Parathyroid adenoma (tissue), 2 donors: ENCODE data around the gene SPHK2.

Experiments
- H2AFZ ChIP-seq: fragments of 300-600 bp; sonication (generic); one replicate; pipeline ENCODE4 v1.7.0; 2017; ENCODE audit warnings: antibody characterized with exemption, mild to moderate bottlenecking
- H3K27ac ChIP-seq: fragments of 300-600 bp; sonication (generic); one replicate; pipeline ENCODE4 v1.7.0; 2017
- H3K27me3 ChIP-seq: fragments of 300-600 bp; sonication (generic); one replicate; pipeline ENCODE4 v1.7.0; 2017; ENCODE audit warnings: low read length; ENCODE audit not compliant: control insufficient read depth, insufficient read depth
- H3K36me3 ChIP-seq: fragments of 300-600 bp; sonication (generic); one replicate; pipeline ENCODE4 v1.7.0; 2017; ENCODE audit warnings: low read length; ENCODE audit not compliant: control insufficient read depth, insufficient read depth
- H3K4me1 ChIP-seq: fragments of 300-600 bp; sonication (generic); one replicate; pipeline ENCODE4 v1.7.0; 2017; ENCODE audit warnings: control low read depth
- H3K4me2 ChIP-seq: fragments of 300-600 bp; sonication (generic); one replicate; pipeline ENCODE4 v1.7.0; 2017; ENCODE audit warnings: low read length
- H3K4me3 ChIP-seq: fragments of 300-600 bp; sonication (generic); one replicate; pipeline ENCODE4 v1.7.0; 2017; ENCODE audit warnings: low read depth, low read length
- H3K79me2 ChIP-seq: fragments of 300-600 bp; sonication (generic); one replicate; pipeline ENCODE4 v1.7.0; 2017; ENCODE audit warnings: control low read depth
- H3K9ac ChIP-seq: fragments of 300-600 bp; sonication (generic); one replicate; pipeline ENCODE4 v1.7.0; 2017; ENCODE audit warnings: mild to moderate bottlenecking
- H3K9me3 ChIP-seq: fragments of 300-600 bp; sonication (generic); one replicate; pipeline ENCODE4 v1.7.0; 2017; ENCODE audit warnings: low read length; ENCODE audit not compliant: control insufficient read depth
- TF ChIP-seq, protein P1 (sequence below): fragments of 300-600 bp; sonication (generic); IDR thresholded peaks from one replicate; pipeline ENCODE4 v1.7.0; 2017; ENCODE audit warnings: antibody characterized with exemption, mild to moderate bottlenecking
- donor health status: primary hyperparathyroidism.

SPHK2 gene, protein sequence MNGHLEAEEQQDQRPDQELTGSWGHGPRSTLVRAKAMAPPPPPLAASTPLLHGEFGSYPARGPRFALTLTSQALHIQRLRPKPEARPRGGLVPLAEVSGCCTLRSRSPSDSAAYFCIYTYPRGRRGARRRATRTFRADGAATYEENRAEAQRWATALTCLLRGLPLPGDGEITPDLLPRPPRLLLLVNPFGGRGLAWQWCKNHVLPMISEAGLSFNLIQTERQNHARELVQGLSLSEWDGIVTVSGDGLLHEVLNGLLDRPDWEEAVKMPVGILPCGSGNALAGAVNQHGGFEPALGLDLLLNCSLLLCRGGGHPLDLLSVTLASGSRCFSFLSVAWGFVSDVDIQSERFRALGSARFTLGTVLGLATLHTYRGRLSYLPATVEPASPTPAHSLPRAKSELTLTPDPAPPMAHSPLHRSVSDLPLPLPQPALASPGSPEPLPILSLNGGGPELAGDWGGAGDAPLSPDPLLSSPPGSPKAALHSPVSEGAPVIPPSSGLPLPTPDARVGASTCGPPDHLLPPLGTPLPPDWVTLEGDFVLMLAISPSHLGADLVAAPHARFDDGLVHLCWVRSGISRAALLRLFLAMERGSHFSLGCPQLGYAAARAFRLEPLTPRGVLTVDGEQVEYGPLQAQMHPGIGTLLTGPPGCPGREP

DNA sequence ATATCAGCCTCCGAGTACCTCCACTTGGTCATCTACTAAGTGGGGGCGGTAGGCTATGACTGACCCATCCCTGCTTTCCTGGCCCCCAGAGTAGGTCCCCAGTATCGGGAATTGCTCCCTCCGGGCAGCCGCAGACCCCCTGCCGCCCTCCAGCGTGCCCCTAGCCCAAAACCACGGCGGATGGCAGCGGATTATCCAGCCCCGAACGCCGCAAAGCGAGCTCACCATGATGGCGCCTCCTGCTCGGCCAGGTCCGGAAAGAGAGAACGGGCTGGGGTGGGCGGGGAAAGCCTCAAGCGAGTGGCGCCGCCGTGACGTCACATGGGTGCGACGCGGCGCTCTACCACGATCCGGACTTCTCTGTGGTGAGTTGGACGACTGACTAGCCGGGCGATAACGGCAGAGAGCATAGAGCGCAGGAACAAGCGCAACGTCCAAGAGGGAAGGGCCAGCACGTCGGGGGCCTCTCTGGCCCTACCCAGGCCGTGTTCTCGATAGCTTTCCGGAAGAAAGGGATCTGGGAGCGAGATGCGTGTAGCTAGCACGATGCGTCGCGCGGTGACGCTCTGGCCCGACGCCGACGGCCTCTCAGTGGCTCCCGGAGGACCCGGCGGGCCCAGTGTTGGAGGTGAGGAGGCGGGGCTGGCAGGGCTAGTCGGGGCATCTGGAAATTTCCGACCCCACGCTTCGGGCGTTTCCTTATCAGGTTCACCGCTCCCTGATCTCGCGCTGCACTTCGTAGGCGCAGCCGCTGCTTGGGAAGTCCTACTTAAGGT, at the start of gene SPHK2, which contains the start of gene RPL18:
Gene SPHK2 (plus strand): TSS at position 591 of the 776 bp plus-strand sequence. CDS start 1,009 bp downstream, outside the sequence.
Gene RPL18 (minus strand): TSS at position 263 of the 776 bp plus-strand sequence. CDS start 35 bp downstream, at position 228.
- peak within 1 kb of the TSS; percentile 97 for H3K4me2 ChIP-seq
- H3K27me3 ChIP-seq = no peaks in the 10 kb centered on the region
- peak within 1 kb of the TSS; percentile 94 for H3K27ac ChIP-seq
- TF ChIP-seq, protein P1, sequence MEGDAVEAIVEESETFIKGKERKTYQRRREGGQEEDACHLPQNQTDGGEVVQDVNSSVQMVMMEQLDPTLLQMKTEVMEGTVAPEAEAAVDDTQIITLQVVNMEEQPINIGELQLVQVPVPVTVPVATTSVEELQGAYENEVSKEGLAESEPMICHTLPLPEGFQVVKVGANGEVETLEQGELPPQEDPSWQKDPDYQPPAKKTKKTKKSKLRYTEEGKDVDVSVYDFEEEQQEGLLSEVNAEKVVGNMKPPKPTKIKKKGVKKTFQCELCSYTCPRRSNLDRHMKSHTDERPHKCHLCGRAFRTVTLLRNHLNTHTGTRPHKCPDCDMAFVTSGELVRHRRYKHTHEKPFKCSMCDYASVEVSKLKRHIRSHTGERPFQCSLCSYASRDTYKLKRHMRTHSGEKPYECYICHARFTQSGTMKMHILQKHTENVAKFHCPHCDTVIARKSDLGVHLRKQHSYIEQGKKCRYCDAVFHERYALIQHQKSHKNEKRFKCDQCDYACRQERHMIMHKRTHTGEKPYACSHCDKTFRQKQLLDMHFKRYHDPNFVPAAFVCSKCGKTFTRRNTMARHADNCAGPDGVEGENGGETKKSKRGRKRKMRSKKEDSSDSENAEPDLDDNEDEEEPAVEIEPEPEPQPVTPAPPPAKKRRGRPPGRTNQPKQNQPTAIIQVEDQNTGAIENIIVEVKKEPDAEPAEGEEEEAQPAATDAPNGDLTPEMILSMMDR = peak; percentile 10
- H2AFZ ChIP-seq = peak within 1 kb of the TSS; percentile 85
- H3K9ac ChIP-seq = peak within 1 kb of the TSS; percentile 96
- H3K9me3 ChIP-seq = no peaks in the 10 kb centered on the region
- H3K79me2 ChIP-seq = peaks cover 4% of the 10 kb centered on the region
- H3K4me3 ChIP-seq = peak within 1 kb of the TSS; percentile 92
- no peaks in the 10 kb centered on the region for H3K36me3 ChIP-seq
- peaks cover 23% of the 10 kb centered on the region for H3K4me1 ChIP-seq

DNA sequence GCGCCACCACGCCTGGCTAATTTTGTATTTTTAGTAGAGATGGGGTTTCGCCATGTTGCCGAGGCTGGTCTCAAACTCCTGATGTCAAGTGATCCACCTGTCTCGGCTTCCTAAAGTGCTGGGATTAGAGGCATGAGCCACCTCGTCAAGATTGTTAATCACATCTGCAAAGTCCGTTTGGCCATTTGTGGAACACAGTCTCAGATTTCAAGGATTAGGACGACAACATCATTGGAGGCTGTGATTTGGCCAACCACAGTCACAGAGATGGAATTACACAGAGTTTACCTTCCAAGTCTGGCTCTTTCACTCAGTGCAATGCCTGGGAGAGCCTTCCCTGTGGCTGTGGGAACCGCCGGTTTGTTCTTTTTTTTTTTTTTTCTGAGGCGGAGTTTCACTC, 49.5 kb upstream of the SPHK2 start:
- no peak overlapping the region for H3K4me2 ChIP-seq

DNA sequence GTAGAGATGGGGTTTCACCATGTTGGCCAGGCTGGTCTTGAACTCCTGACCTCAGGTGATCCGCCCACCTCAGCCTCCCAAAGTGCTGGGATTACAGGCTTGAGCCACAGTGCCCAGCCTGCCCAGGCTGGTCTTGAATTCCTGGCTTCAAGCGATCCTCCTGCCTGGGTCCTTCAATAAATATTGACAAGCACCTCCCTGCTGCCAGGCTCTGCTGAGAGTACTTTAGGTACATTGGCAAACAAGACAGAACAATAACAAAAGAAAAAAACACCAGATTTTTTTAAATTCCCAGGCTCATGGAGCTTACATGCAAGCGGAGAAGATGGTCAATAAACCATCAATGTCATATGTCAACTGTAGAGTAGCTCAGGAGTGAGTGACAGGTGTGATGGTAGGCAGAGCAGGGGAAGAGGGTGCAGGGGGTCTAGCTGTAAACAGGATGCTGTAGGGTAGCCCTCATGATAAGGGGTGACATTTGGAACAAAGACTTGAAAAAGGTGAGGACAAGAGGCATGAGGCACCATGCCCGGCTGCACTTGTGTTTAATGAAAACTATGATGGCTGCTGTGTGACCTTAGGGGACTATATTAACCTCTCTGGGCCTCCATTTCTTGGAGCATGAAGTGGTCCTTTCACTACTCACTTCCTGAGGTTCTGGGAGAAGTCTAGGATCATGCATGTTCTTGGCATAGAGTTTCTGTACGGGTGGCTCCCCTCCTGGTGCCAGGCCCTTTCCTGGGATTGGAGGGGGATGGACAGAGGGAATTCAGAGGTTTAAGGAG, 47.7 kb upstream of the SPHK2 start:
- Histone ChIP-seq H3K4me1 (no peaks in the 10 kb centered on the region), H3K4me2 (no peak overlapping the region), H3K9ac (no peak overlapping the region), H3K79me2 (no peaks in the 10 kb centered on the region), H3K36me3 (no peaks in the 10 kb centered on the region), H3K9me3 (no peaks in the 10 kb centered on the region), H3K27me3 (no peaks in the 10 kb centered on the region), H2AFZ (no peak overlapping the region), H3K4me3 (no peak overlapping the region), H3K27ac (no peak overlapping the region)
- TF ChIP-seq, protein P1 = no peak

More for the DNA sequence above, 49.5 kb upstream of the SPHK2 start:
- Histone ChIP-seq H3K9me3 (no peaks in the 10 kb centered on the region), H3K27me3 (no peaks in the 10 kb centered on the region), H3K9ac (no peak overlapping the region), H3K36me3 (no peaks in the 10 kb centered on the region), H2AFZ (peak overlapping the region; percentile 16), H3K27ac (no peak overlapping the region), H3K4me3 (no peak overlapping the region), H3K4me1 (no peaks in the 10 kb centered on the region), H3K79me2 (no peaks in the 10 kb centered on the region)
- TF ChIP-seq, protein P1 = no peak

DNA sequence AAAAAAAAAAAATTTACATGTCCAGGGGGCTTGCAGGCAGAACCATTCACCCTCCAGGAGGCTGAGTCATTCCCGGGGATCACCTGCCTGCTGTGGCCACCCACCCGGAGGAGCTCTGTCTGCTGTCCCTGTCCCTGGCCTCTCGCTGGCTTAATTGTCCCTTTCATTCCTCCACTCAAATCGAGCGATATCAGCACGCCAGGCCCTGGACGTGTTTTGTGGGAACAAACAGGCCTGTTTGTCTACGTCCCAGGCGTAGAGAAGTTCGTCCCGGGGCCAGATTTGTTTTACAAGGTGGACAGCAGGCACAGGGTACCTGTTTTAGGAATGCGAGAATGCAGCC, 46.2 kb upstream of the SPHK2 start:
- Histone ChIP-seq H3K27me3 (no peaks in the 10 kb centered on the region), H2AFZ (no peak overlapping the region), H3K79me2 (no peaks in the 10 kb centered on the region), H3K36me3 (no peaks in the 10 kb centered on the region), H3K9me3 (no peaks in the 10 kb centered on the region), H3K27ac (no peak overlapping the region), H3K4me3 (no peak overlapping the region), H3K4me2 (no peak overlapping the region), H3K4me1 (no peaks in the 10 kb centered on the region), H3K9ac (no peak overlapping the region)
- TF ChIP-seq, protein P1 = no peak
